HG03135 (cell line): ENCODE data around the gene ARMC12.
A peak's percentile ranks its signal among the peaks of the same experiment; 100 is the strongest.
"Not testable (repeated sequence)": the region's sequence is repeated elsewhere in the genome, so short reads cannot be mapped to it uniquely, and the experiment has no call there.

ENCODE experiments used
- ATAC-seq: cut with Tn5 transposase; IDR thresholded peaks from one replicate; pipeline ENCODE4 v1.9.1; 2021; ENCODE audit warnings: mild to moderate bottlenecking, moderate library complexity; ENCODE audit not compliant: unreplicated experiment

ARMC12 gene, protein sequence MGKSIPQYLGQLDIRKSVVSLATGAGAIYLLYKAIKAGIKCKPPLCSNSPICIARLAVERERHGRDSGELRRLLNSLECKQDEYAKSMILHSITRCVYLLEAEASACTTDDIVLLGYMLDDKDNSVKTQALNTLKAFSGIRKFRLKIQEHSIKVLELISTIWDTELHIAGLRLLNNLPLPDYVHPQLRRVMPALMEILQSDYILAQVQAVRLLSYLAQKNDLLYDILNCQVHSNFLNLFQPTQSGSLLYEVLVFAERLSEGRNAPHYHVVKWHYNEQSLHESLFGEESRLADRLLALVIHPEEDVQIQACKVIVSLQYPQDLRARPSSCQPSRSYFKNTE

DNA sequence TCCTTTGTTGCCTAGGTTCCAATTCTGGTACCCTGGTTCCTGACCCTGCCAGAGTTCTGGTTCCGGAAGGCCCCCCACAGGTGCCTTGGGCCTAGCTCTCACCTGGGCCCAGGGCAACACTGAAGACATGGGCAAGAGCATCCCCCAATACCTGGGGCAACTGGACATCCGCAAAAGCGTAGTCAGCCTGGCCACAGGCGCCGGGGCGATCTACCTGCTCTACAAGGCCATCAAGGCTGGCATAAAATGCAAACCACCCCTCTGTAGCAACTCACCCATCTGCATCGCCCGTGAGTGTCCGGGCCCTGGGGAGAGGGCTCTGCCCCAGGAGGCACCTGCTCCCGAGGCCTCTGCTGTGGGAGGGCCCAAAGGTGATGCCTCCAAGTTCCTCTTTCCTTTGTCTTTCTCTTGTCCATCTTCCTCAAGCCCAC, at the start of gene ARMC12:
Gene ARMC12 (plus strand): TSS at position 51 of the 431 bp plus-strand sequence. CDS start 77 bp downstream, at position 128.
- no peak for ATAC-seq

DNA sequence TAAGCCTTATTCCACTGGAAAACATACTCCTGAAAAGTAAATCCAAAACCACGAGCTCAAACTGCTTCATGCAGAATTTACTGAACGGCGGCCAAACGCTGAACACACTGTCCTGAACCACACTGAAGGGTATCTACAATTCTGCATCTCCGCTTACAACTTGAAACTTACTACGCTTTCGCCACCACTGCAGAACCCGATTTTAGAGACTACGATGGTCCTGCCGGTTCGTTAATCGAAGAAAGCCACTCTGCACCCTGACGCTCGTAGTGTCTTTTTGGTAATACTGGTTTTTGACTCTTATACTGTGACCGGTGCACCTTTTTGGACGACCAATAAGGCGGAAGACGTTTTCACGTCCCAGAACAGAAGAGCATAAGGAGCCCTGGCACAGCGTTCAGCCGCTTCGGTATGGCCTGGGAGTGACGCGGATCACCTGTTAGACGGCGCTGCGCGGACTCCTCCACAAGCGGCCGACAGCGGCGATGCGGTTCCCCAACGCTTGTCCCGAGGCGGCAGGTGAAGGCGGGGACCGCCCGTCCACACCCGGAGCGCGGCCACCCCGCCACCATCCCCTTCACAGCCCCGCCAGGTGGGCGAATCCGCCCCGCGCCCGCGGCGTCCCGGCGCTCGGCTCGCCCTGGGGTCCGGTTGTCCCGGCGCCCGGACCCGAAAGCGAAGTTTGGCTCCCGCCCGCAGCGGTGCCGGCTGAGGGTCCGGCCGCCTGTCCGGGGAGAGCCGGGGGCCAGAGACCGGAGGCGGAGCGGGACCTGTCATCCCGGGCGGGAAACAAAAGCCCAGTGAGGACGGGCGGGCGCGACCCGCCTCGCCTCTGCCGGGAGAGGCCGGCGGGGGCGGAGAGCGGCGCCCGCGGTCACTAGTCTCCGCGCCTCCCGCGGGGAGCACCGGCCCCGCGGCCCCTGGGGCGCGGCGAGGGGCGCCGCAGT, 48.9 kb upstream of the ARMC12 start:
- ATAC-seq = peak; percentile 42

DNA sequence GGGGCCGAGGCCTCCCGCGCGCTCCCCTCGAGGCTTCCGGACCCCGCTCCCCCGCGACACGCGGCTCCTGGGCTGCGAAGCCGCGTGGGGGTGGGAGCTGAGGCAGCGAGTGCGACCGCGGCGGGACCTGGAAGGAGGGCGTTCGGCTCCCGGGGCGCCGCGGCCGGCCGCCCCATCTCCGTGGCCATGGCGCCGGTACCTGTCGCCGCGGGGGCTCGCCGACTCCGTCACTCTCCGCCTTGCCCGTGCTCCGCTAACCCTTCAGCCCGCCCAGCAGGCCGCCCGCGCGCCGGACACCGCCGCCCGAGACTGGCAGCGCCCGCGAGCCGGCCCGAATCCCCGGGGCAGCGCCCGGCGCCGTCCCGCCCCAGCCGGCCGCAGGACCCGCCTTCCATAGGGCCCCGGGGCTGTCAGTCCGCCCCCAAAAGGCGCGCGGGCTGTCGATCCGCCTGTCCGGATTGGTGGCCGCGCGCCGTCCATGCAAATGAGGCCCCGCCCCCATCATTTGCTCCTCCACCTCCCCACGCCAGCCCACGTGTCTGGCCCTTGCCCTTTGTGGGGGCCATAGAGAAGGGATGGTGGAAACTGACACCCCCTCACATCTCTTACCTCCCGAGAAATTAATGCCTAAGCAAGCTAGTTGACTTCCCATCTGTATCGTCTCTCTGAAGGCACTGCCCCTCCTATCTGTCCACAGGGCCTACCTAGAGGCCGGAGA, 48.1 kb upstream of the ARMC12 start, which contains the start of gene FKBP5:
Gene FKBP5 (minus strand): TSS at position 311 of the 718 bp plus-strand sequence. CDS start 46,091 bp downstream, outside the sequence.
- peak; percentile 79 for ATAC-seq

DNA sequence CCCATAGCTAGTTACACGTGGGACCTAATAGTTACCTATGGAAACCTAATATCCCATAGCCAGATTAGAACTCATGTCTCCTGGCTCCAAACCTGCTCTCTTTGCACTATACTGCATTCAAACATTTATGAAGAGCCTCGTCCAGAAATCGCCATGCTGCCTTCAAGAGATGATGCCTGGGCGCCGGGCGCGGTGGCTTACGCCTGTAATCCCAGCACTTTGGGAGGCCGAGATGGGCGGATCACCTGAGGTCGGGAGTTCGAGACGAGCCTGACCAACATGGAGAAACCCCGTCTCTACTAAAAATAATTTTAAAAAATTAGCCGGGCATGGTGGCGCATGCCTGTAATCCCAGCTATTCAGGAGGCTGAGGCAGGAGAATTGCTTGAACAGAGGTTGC, 46.8 kb upstream of the ARMC12 start:
- not testable (repeated sequence) for ATAC-seq

DNA sequence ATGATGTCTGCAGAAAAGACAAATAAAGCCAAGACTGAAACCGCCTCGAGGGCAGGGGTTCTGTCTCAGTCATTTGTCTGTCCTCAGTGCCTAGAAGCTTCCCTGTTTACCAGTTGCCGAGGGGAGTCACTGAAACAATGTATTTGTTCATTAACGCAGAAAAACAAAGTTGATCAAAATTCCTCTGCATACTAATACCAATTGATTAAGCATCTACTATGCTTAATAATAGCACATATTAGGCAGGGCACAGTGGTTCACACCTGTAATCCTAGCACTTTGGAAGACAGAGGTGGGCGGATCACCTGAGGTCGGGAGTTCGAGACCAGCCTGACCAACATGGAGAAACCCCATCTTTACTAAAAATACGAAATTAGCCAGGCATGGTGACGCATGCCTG, 46.3 kb upstream of the ARMC12 start:
- no peak for ATAC-seq

DNA sequence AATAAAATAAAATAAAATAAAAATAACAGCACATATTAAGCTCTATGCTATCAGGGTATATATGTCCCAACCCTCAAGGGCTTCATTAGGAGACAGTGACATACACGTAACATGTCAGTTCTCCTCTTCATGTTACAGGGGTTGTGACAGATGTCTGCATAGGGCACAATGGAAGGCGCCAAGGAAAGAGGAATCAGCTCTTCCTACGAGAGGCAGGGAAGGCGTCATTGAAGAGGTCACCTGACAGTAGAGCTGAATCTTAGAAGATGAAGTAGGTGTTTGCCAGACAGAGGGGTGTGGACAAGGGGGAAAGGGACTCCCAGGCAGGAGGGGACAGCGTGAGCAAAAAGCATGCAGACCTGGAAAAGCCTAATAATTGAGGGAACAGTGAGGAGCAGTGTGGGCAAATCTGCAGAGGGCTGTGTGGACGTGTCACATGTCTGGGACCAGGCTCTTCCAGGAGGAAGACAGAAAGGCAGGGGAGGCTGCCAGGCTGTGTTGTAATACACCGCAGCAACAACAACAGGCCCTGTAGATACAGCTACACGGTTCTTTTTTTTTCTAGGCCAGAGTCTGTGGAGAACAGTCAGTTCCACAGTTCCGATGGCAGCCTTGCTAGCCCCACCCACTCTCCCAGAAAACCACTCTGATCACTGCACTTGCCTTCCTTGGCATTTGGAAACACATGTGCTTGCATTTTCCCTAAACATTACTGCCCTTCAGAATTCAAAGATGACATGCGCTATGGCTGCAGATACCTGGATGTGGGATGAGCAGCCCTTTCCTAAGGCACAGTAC, 45.6 kb upstream of the ARMC12 start:
- ATAC-seq = no peak

DNA sequence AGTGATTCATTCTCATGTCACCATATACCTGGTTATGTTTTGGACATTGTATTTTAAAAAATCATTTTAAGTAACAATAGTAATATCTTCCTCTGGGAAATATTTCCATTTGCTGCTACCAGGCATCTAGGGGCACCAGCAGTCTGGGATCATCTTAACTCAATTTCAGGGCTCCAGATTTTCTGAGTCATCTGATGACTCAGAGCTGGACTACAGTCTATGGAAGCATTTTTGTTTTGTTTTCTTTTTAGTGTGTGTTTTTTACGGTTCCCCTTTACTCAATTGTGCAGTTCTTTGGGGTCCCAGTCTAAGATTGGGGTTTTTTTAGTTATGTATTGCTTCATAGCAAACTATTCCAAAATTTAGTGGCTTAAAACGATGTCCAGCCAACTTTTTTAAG, 42.4 kb upstream of the ARMC12 start:
- no peak for ATAC-seq

DNA sequence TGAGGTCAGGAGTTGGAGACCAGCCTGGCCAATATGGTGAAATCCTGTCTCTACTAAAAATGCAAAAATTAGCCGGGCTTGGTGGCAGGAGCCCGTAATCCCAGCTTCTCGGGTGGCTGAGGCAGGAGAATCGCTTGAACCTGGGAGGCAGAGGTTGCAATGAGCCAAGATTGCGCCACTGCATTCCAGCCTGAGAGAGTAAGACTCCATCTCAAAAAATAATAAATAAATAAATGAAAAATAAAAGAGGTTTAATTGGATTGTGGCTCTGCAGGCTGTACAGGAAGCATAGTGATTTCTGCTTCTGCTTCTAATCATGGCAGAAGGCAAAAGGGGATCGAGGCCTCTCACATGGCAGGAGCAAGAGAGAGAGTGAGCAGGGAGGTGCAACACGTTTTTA, 38.4 kb upstream of the ARMC12 start:
- not testable (repeated sequence) for ATAC-seq

DNA sequence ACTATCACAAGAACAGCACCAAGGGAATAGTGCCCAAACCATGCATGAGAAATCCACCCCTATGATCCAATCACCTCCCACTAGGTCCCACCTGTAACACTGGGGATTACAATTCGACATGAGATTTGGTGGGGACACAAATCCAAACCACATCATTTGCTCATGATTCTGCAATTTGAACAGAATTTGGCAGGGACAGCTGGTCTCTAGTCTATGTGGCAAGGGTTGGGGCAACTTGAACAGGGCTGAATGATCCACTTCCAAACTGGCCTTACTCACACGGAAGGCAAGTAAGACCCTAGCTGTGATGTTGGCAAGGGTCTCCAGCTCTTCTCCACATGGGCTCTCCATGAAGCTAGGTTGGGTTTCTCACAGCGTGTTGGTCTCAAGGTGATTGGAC, 38.0 kb upstream of the ARMC12 start:
- ATAC-seq = no peak

DNA sequence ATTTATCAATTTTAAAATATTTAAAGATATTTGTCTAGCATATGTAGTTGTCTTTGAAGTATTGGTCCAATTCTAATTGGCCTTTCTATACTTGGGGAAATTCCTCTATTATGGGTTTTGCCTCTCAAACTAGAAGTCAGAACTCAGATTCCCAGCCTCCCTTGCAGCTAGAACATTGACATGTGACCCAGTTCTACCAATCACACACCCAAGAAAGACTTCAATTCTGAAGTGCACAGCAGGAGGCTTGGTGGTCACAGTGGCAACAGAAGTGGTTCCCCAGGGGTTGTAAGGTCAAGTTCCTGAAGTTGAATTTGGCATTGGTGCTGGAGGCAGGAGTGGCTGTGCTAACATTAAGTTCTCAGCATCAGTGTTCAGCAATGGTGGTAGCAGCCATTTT, 33.3 kb upstream of the ARMC12 start:
- no peak for ATAC-seq

DNA sequence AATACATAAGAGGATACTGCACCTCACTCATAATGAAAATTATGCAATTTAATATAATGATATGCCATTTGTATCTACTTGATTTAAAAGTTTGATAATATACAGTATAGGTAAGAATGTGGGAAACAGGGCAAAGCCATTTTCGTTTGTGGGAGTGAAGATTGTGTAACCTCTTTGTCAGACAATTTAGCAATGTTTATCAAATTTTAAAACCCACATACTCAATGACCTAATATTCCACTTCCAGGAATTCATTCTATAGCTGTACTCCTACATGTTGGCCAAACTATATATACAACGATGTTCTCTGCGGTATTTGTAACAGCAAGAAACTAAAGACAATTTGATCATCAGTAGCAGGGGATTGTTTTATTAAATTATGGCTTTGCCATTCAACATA, 30.4 kb upstream of the ARMC12 start:
- no peak for ATAC-seq

DNA sequence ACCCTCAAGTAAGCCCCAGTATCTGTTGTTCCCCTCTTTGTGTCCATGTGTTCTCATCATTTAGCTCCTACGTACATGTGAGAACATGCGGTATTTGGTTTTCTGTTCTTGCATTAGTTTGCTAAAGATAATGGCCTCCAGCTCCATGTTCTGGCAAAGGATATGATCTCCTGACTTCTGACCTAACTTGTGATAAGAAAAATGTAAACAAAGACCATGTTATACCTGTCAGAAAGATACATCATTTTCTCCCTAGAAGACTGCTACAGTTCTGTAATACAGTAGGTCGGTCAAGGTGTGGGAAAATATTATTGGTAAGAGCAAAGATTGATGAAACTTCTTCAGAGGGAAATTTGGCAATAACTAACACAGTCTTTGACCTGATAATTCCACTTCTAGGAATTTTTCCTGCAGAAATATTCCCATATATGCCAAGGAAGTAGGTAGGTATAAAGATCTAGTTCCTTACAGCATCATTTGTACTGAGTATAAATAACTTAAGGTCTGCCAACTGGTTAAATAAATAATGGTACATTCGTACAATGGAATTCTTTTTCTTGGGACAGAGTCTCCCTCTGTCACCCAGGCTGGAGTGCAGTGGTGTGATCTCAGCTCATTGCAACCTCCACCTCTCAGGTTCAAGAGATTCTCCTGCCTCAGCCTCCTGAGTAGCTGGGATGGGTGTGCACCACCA, 29.0 kb upstream of the ARMC12 start:
- ATAC-seq = no peak

DNA sequence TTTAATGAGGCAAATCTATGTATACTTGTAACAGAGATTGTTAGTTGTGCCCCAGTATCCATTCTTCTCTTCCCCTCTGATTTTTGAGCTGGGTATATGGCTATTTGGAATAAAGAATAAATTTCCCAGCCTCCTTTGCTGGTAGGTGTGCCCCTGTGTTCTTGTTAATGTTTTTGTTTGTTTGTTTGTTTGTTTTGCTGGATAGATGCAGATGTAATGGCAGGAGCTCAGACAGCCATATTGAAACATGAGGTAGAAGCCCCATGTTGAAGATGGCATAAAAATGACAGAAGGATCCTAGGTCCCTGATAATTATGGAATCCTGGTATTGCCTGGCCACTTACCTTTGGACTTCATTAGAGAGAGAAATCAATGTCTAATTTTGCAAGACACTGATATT, 28.2 kb upstream of the ARMC12 start:
- ATAC-seq = no peak

DNA sequence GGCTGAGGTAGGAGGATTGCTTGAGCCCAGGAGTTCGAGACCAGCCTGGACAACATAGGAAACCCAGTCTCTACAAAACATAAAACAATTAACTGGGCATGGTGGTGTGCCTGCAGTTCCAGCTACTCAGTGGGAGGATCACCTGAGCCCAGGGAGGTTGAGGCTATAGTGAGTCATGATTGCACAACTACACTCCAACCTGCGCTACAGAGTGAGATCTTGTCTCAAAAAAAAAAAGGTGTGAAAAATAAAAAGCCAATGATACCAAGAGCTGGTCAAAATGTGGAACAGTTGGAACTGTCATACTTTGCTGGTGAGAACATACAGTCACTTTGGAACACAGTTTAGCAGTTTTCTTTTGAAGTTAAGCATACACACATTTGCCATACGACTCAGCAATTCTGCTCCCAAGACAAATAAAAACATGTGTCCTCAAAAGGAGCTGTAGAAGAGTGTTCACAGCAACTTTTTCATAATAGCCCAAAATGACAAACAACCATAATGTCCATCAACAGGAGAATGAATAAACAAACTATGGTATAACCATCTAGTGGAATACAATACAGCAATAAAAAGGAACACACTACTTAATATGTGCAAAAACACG, 26.5 kb upstream of the ARMC12 start:
- no peak for ATAC-seq

DNA sequence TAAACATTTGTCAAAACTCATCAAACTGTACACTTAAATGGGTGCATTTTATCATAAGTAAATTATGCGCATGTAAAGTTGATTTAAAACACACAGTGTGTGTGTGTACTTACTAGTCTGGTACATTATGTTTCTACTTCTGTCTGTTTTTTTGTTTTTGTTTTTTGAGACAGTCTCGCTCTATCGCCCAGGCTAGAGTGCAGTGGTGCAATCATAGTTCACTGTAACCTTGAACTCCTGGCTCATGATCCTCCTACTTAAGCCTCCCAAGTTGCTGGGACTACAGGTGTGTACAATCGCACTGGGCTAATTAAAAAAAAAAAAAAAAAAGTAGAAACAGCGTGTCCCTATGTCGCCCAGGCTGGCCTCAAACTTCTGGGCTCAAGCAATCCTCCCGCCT, 25.1 kb upstream of the ARMC12 start:
- no peak for ATAC-seq

DNA sequence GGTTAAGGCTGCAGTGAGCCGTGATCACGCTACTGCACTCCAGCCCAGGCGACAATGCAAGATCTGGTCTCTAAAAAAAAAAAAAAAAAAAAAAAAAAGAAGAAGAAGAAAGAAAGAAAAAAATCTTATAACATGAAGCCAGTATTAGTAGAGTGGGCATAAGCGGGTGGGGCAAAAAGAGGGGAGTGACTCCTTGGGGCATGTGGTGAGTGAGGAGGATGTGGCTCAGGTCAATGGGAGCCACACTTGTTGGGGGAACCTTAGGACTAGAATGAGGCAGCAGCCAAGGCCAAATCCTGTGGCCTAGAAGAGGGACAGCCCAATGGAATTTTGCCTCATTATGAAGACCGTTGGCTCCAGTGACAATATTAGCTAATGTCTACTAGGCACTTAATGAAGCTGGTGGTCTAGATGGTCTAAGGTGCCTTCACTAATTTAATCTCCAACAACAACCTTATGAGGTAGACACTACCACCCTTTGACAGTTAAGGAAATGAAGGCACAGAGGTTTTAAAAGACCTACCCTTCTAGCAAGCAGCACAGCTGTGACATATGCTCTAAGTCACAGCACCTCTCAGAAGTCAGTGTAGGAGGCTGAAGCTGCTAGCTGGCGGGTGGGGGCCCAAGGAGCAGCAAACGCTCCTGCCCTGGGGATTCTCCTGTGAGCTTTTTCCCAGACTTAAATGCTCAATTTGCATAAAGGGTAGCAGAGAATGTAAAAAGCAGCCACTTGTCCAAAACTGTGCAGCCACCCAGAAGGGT, 23.6 kb upstream of the ARMC12 start:
- no peak for ATAC-seq

DNA sequence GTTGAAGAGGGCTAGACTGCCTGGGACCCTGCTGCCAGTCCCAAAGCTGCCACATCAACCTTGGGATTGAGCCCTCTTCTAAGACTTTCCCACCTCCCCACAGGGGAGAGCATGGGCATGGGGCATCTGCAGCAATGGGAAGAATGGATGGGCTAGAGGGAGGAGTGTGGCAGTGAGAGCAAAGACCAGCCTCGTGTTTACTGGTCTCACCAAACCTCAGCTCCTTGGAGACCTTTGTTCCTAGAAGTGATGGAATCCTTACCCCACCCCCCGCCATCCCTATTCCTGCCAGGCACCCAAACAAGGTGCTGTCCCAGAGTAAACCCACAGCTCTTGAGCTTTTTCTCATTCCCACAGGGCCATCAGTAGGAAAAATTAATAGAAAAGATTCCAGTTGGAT, 20.0 kb upstream of the ARMC12 start:
- no peak for ATAC-seq
